Activated CD8-positive, alpha-beta T cell treated with anti-CD3 and anti-CD28 coated beads for 36 hours (primary cell): ENCODE measurements around the gene PLCB3. TPM values are rescaled to one million over a fixed set of nuclear protein-coding genes. Genes with fewer than 3 reads are reported as not detected.

Experiments used
- ATAC-seq: fragments of 200-7000 bp; cut with Tn5 transposase; one replicate; pipeline ENCODE4 v1.10.0; 2021; ENCODE audit warnings: mild to moderate bottlenecking, moderate library complexity
- CTCF ChIA-PET: fragments of 350-600 bp; sonication (Branson Sonifier 250); formaldehyde crosslinking; loops from one replicate; lab custom pipeline; 2021; ENCODE audit warnings: antibody characterized with exemption; lab: Charles Lee
- POLR2A ChIA-PET: fragments of 350-600 bp; sonication (Branson Sonifier 250); formaldehyde crosslinking; loops from one replicate; lab custom pipeline; 2021; ENCODE audit warnings: antibody characterized with exemption; lab: Charles Lee
- DNase-seq: peaks from one replicate; pipeline ENCODE4 v3.0.0-alpha.2; 2020
- H3K27ac Mint-ChIP-seq: one replicate; pipeline ENCODE4 v1.8.0; 2021; ENCODE audit warnings: mild to moderate bottlenecking, mixed read lengths
- H3K27me3 Mint-ChIP-seq: one replicate; pipeline ENCODE4 v1.8.0; 2021; ENCODE audit warnings: mixed read lengths
- H3K36me3 Mint-ChIP-seq: one replicate; pipeline ENCODE4 v1.8.0; 2021; ENCODE audit warnings: low read depth, mixed read lengths
- H3K4me1 Mint-ChIP-seq: one replicate; pipeline ENCODE4 v1.8.0; 2021; ENCODE audit warnings: low read depth, mixed read lengths
- H3K4me3 Mint-ChIP-seq: one replicate; pipeline ENCODE4 v1.8.0; 2021; ENCODE audit warnings: mild to moderate bottlenecking, moderate library complexity, mixed read lengths
- H3K9me3 Mint-ChIP-seq: one replicate; pipeline ENCODE4 v1.8.0; 2021; ENCODE audit warnings: mixed read lengths
- CTCF ChIP-seq: fragments of 200-600 bp; IDR thresholded peaks from one replicate; pipeline ENCODE4 v1.8.0; 2022; ENCODE audit warnings: antibody characterized with exemption, mild to moderate bottlenecking
- intact Hi-C: fragments of 100-400 bp; cut with micrococcal nuclease; formaldehyde crosslinking; loops from one replicate; pipeline ENCODE4 v1.10.0; 2022
- total RNA-seq, 2 experiments: library from RNA; stranded (reverse); gene quantifications; one replicate each; pipeline ENCODE4 v1.2.3, GENCODE V29; 2021

Gene PLCB3
- total RNA-seq, 2 experiments from 2014 or later, result 8.7 to 9.6 TPM

- DNase-seq (no peak), ATAC-seq (no peak)
- no peak overlapping the region for H3K4me3 Mint-ChIP-seq
- peaks cover 78% of the 10 kb centered on the region for H3K36me3 Mint-ChIP-seq
- peaks cover 40% of the 10 kb centered on the region for H3K4me1 Mint-ChIP-seq
- POLR2A ChIA-PET, result interaction anchor here (0.7 to 9.7 kb wide), 12 partner anchors 8 to 120 kb away, joined by 3 to 206 read pairs (median 4); partner anchors contain the start of genes ESRRA, FKBP2, NUDT22 and PLCB3
- no peaks in the 10 kb centered on the region for H3K27me3 Mint-ChIP-seq
- CTCF ChIA-PET, result interaction anchor here (0.7 to 7.5 kb wide), 24 partner anchors 9 to 155 kb away, joined by 3 to 111 read pairs (median 7); partner anchors contain the start of genes BAD, CATSPERZ, FKBP2 and NUDT22
- no peaks in the 10 kb centered on the region for H3K9me3 Mint-ChIP-seq
- H3K27ac Mint-ChIP-seq, result peak overlapping the region; percentile 65
- intact Hi-C loops, result loop anchor here (5.0 kb wide), 1 partner anchor 98 kb away; the partner anchor contains the start of gene CATSPERZ
- TF ChIP-seq CTCF, result no peak
These were observed 47.3 kb upstream of the PLCB3 start for GRCh38 chr11:64204080-64204440.

GRCh38 chr11:64204464-64204989, 46.8 kb upstream of the PLCB3 start:
- intact Hi-C loops, result loop anchor here (5.0 kb wide), 1 partner anchor 98 kb away; the partner anchor contains the start of gene CATSPERZ
- Mint-ChIP-seq H3K36me3 (peaks cover 79% of the 10 kb centered on the region), H3K27ac (peak overlapping the region; percentile 65), H3K4me3 (peak overlapping the region; percentile 53), H3K4me1 (peaks cover 44% of the 10 kb centered on the region), H3K27me3 (no peaks in the 10 kb centered on the region), H3K9me3 (no peaks in the 10 kb centered on the region)
- TF ChIP-seq CTCF, result peak; percentile 62
- ATAC-seq, result peak; percentile 10
- POLR2A ChIA-PET, result interaction anchor here (0.7 to 9.7 kb wide), 15 partner anchors 7 to 119 kb away, joined by 3 to 206 read pairs (median 4); partner anchors contain the start of genes ESRRA, FKBP2, NUDT22 and PLCB3
- DNase-seq, result peak; percentile 87
- CTCF ChIA-PET, result interaction anchor here (0.7 to 7.5 kb wide), 25 partner anchors 9 to 155 kb away, joined by 3 to 111 read pairs (median 7); partner anchors contain the start of genes BAD, CATSPERZ, FKBP2 and NUDT22

GRCh38 chr11:64206457-64207255, 44.7 kb upstream of the PLCB3 start, which contains the start of gene FERMT3:
TSS of gene FERMT3 (plus strand) at chr11:64206721. CDS start at chr11:64207365, 644 bp downstream.
- no peak for TF ChIP-seq CTCF
- Mint-ChIP-seq H3K27ac (peak within 1 kb of the TSS; percentile 97), H3K4me1 (peaks cover 48% of the 10 kb centered on the region), H3K9me3 (no peaks in the 10 kb centered on the region), H3K27me3 (no peaks in the 10 kb centered on the region), H3K36me3 (peaks cover 73% of the 10 kb centered on the region), H3K4me3 (peak within 1 kb of the TSS; percentile 92)
- ATAC-seq (peak; percentile 62), DNase-seq (peak; percentile 90)
- CTCF ChIA-PET, result interaction anchor here (0.9 to 7.5 kb wide), 14 partner anchors 9 to 148 kb away, joined by 3 to 111 read pairs (median 9); partner anchors contain the start of genes CATSPERZ, NUDT22, PLCB3 and PPP1R14B
- POLR2A ChIA-PET, result interaction anchor here (0.5 to 9.7 kb wide), 37 partner anchors 9 to 528 kb away, joined by 3 to 206 read pairs (median 4); partner anchors contain the start of genes CCDC88B, DNAJC4, ESRRA and MACROD1
- intact Hi-C loops, result no loop called here

- CTCF ChIA-PET, result interaction anchor here (1.1 to 7.5 kb wide), 10 partner anchors 10 to 148 kb away, joined by 3 to 111 read pairs (median 34); partner anchors contain the start of genes CATSPERZ, NUDT22, PLCB3 and PPP1R14B
- peak; percentile 83 for ATAC-seq
- H3K4me3 Mint-ChIP-seq, result peak overlapping the region; percentile 92
These were observed 43.9 kb upstream of the PLCB3 start for GRCh38 chr11:64207256-64208085.

More at GRCh38 chr11:64207256-64208085, 43.9 kb upstream of the PLCB3 start:
- intact Hi-C loops, result no loop called here
- H3K9me3 Mint-ChIP-seq, result no peaks in the 10 kb centered on the region
- DNase-seq, result peak; percentile 96
- POLR2A ChIA-PET, result interaction anchor here (0.6 to 9.7 kb wide), 30 partner anchors 10 to 527 kb away, joined by 3 to 206 read pairs (median 5); partner anchors contain the start of genes CCDC88B, DNAJC4, ESRRA and MACROD1
- peaks cover 75% of the 10 kb centered on the region for H3K36me3 Mint-ChIP-seq
- H3K4me1 Mint-ChIP-seq, result peaks cover 52% of the 10 kb centered on the region
- TF ChIP-seq CTCF, result no peak
- no peaks in the 10 kb centered on the region for H3K27me3 Mint-ChIP-seq
- H3K27ac Mint-ChIP-seq, result peak overlapping the region; percentile 97
